ENCODE measurements around the gene NLRP4. TPM values are rescaled to one million over a fixed set of nuclear protein-coding genes. Genes with fewer than 3 reads are reported as not detected.

NLRP4 gene
- total and polyA plus RNA-seq, 2 experiments from 2014 or later, result not detected

- H3K27ac Mint-ChIP-seq, result no peak overlapping the region
- H3K4me2 ChIP-seq, result no peak overlapping the region
- H3K4me1 Mint-ChIP-seq, result no peaks in the 10 kb centered on the region
- no peaks in the 10 kb centered on the region for H3K4me1 ChIP-seq (ENCODE audit: insufficient read depth)
- H3K27me3 Mint-ChIP-seq (ENCODE audit: insufficient read depth, low read depth, poor library complexity), result no peaks in the 10 kb centered on the region
- H3K27me3 ChIP-seq (ENCODE audit: insufficient read depth), result no peaks in the 10 kb centered on the region
- H4K20me1 ChIP-seq (replicated peaks; ENCODE audit: insufficient read depth), result no peaks in the 10 kb centered on the region
- no peaks in the 10 kb centered on the region for H3K79me2 ChIP-seq (replicated peaks; ENCODE audit: insufficient read depth)
- no peaks in the 10 kb centered on the region; the same call in 1 of the 2 replicates for H3K36me3 ChIP-seq (ENCODE audit: insufficient read depth)
- H3K9me2 ChIP-seq (ENCODE audit: insufficient read depth), result no peaks in the 10 kb centered on the region
- no peak for DNase-seq (ENCODE audit: low spot score)
- H2AFZ ChIP-seq, result no peak overlapping the region
- H3K4me3 Mint-ChIP-seq, result no peak overlapping the region
- H3K36me3 Mint-ChIP-seq (ENCODE audit: low read depth), result peaks cover 27% of the 10 kb centered on the region
- peaks cover 94% of the 10 kb centered on the region for H3K9me3 Mint-ChIP-seq
- H3K4me3 ChIP-seq, result no peak overlapping the region
- no peak overlapping the region for H3K27ac ChIP-seq (ENCODE audit: low read depth)
- no peak for ATAC-seq
- H3F3A ChIP-seq (replicated peaks; ENCODE audit: low read depth), result no peaks in the 10 kb centered on the region
- TF ChIP-seq REST (IDR thresholded peaks at IDR 0.05; ENCODE audit: unreplicated experiment) (no peak), CTCF (conservative IDR thresholded peaks at IDR 0.05; ENCODE audit: low read depth in 2 of 2) (no peak), ETS1 (IDR thresholded peaks at IDR 0.05) (no peak), POLR2AphosphoS5 (IDR thresholded peaks at IDR 0.05; ENCODE audit: low read depth) (no peak), NANOG (IDR thresholded peaks at IDR 0.05; ENCODE audit: borderline replicate concordance) (no peak), ZNF331 (CRISPR knock-in tag; IDR thresholded peaks at IDR 0.05; ENCODE audit: low read depth) (no peak), STAT1 (IDR thresholded peaks at IDR 0.05; ENCODE audit: unreplicated experiment) (no peak), EZH2phosphoT487 (IDR thresholded peaks at IDR 0.05; ENCODE audit: unreplicated experiment) (no peak), ZNF462 (CRISPR knock-in tag; IDR thresholded peaks at IDR 0.05) (no peak), JUNB (IDR thresholded peaks at IDR 0.05; ENCODE audit: unreplicated experiment) (no peak), EZH2 (IDR thresholded peaks at IDR 0.05; ENCODE audit: low read depth, unreplicated experiment) (no peak), ZNF114 (CRISPR knock-in tag; IDR thresholded peaks at IDR 0.05) (no peak), CREB1 (CRISPR knock-in tag; IDR thresholded peaks at IDR 0.05; ENCODE audit: low read depth) (no peak)
Observed at GRCh38 chr19:55867101-55867500, 30.8 kb downstream of the NLRP4 start.

Measured in GM23338 (cell line).